ENCODE data around the gene NLRP12. TPM values are rescaled to one million over a fixed set of nuclear protein-coding genes. Genes with fewer than 3 reads are reported as not detected.
"Not testable (repeated sequence)": the region's sequence is repeated elsewhere in the genome, so short reads cannot be mapped to it uniquely, and the experiment has no call there.

Gene NLRP12
- total RNA-seq, 3 donors from 2014 or later (not counting 1 experiment from before 2014, with no cell fraction given) = 0.35 to 13.6 (median 0.84) TPM

DNA sequence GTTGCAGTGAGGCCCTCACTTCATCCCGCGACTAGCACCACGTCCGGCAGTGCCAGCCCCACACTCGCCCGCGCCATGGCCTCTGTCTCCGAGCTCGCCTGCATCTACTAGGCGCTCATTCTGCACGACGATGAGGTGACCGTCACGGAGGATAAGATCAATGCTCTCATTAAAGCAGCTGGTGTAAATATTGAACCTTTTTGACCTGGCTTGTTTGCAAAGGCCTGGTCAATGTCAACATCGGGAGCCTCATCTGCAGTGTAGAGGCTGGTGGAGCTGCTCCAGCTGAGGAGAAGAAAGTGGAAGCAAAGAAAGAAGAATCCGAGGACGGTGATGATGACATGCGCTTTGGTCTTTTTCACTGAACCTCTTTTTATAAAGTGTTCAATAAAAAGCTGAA is 48.6 kb downstream of the NLRP12 start:
- Histone ChIP-seq H3K4me1 (ENCODE audit: control insufficient read depth, insufficient read depth, low read length) (no peaks in the 10 kb centered on the region), H3K36me3 (ENCODE audit: control insufficient read depth, insufficient read depth, low read length) (no peaks in the 10 kb centered on the region), H3K9me3 (ENCODE audit: control insufficient read depth, insufficient read depth, low read length) (no peaks in the 10 kb centered on the region), H3K27me3 (ENCODE audit: control insufficient read depth, insufficient read depth, low read length) (no peaks in the 10 kb centered on the region), H3K4me3 (ENCODE audit: low read length) (no peak overlapping the region), H3K27ac (ENCODE audit: low read length) (no peak overlapping the region)
- Mint-ChIP-seq H3K36me3 (no peaks in the 10 kb centered on the region), H3K4me3 (no peak overlapping the region), H3K9me3 (no peaks in the 10 kb centered on the region), H3K4me1 (peaks cover 5% of the 10 kb centered on the region in 2 donors), H3K27me3 (ENCODE audit: low read depth in 2 of 2) (peaks cover 6 to 7% of the 10 kb centered on the region in 2 donors), H3K27ac (no peak overlapping the region)
- intact Hi-C loops (cut with micrococcal nuclease) = no loop called here
- DNase-seq (no peak), ATAC-seq (no peak)
- WGBS (ENCODE audit: insufficient coverage) = 96% methylated on average over 18 of the region's 18 CpGs
- TF ChIP-seq, protein P1, sequence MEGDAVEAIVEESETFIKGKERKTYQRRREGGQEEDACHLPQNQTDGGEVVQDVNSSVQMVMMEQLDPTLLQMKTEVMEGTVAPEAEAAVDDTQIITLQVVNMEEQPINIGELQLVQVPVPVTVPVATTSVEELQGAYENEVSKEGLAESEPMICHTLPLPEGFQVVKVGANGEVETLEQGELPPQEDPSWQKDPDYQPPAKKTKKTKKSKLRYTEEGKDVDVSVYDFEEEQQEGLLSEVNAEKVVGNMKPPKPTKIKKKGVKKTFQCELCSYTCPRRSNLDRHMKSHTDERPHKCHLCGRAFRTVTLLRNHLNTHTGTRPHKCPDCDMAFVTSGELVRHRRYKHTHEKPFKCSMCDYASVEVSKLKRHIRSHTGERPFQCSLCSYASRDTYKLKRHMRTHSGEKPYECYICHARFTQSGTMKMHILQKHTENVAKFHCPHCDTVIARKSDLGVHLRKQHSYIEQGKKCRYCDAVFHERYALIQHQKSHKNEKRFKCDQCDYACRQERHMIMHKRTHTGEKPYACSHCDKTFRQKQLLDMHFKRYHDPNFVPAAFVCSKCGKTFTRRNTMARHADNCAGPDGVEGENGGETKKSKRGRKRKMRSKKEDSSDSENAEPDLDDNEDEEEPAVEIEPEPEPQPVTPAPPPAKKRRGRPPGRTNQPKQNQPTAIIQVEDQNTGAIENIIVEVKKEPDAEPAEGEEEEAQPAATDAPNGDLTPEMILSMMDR (IDR thresholded peaks at IDR 0.05) = no peak

DNA sequence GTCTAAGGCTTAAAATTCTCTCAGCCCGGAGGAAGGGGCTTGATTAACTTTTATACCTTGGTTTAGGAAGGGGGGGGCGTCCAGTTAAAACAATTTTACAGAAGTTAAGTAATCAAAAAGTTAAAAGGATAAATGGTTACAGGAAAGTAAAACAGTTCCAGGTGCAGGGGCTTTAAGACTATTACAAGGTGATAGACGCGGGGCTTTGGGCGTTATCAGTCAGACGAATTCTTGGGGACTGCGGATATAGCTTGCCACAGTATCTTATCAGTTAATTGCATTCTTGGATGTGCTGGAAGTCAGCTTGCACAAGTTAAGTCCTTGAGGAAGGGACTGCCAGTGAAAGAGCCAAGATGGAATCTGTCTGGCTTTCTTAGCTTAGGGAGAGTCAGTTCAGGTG is 49.6 kb downstream of the NLRP12 start:
- H3K27ac ChIP-seq (ENCODE audit: low read length); H3K4me3 Mint-ChIP-seq; H3K4me3 ChIP-seq (ENCODE audit: low read length); DNase-seq; H3K27ac Mint-ChIP-seq; H3K36me3 ChIP-seq (ENCODE audit: control insufficient read depth, insufficient read depth, low read length); intact Hi-C loops (cut with micrococcal nuclease); H3K36me3 Mint-ChIP-seq; H3K4me1 ChIP-seq (ENCODE audit: control insufficient read depth, insufficient read depth, low read length); ATAC-seq; H3K27me3 Mint-ChIP-seq (ENCODE audit: low read depth in 2 of 2); H3K4me1 Mint-ChIP-seq; H3K27me3 ChIP-seq (ENCODE audit: control insufficient read depth, insufficient read depth, low read length); H3K9me3 ChIP-seq (ENCODE audit: control insufficient read depth, insufficient read depth, low read length); H3K9me3 Mint-ChIP-seq: not testable (repeated sequence)
- WGBS (ENCODE audit: insufficient coverage) = 60% methylated on average over 7 of the region's 7 CpGs

DNA sequence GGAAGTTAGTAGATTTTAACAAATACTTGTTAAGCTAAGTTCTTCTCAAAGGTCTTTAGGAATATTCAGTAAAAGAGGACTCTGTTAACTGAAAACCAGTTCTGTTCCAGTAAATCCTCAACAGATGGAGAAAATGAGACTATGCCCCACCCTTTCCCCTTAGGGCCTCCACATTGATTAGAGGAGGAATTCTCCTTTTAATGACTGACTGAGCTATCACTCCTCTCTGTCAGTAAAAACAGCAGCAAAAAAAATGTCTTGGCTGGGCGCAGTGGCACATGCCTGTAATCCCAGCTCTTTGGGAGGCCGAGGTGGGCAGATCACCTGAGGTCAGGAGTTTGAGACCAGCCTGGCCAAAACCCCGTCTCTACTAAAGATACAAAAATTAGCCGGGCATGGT is 50.1 kb downstream of the NLRP12 start:
- no peak for DNase-seq
- TF ChIP-seq, protein P1 (IDR thresholded peaks at IDR 0.05) = no peak

DNA sequence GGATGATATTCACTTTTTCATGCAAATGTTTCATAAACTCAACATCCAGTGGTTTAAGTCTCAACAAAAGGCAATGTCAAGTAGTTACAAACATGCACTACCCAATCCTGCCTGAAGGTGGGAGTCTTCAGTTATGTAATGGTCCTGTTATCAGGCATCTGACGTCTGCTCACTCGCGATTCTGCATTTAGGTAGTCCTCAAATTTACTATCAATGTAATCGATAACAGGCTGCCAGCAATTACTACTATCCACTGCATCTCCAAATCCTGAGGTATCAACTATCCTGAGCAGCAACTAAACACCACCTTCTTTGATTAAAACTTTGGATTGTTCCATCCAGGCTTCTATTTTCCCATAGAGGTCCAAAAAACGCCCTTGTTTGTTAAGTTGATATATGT is 51.2 kb downstream of the NLRP12 start:
- Histone ChIP-seq H3K27me3 (ENCODE audit: control insufficient read depth, insufficient read depth, low read length) (no peaks in the 10 kb centered on the region), H3K36me3 (ENCODE audit: control insufficient read depth, insufficient read depth, low read length) (no peaks in the 10 kb centered on the region), H3K9me3 (ENCODE audit: control insufficient read depth, insufficient read depth, low read length) (no peaks in the 10 kb centered on the region), H3K4me3 (ENCODE audit: low read length) (no peak overlapping the region), H3K27ac (ENCODE audit: low read length) (no peak overlapping the region), H3K4me1 (ENCODE audit: control insufficient read depth, insufficient read depth, low read length) (no peaks in the 10 kb centered on the region)
- DNase-seq (peak; percentile 17 to 74), ATAC-seq (peak in 2 of 3 donors; percentile 69 to 70)
- intact Hi-C loops (cut with micrococcal nuclease) = loop anchor here (2.0 kb wide), 1 partner anchor 252 kb away; no protein-coding TSS in a partner anchor
- Mint-ChIP-seq H3K4me3 (no peak overlapping the region), H3K27ac (no peak overlapping the region), H3K27me3 (ENCODE audit: low read depth in 2 of 2) (peaks cover 7% of the 10 kb centered on the region in 2 donors), H3K9me3 (no peaks in the 10 kb centered on the region), H3K4me1 (peaks cover 5% of the 10 kb centered on the region in 2 donors), H3K36me3 (no peaks in the 10 kb centered on the region)
- TF ChIP-seq, protein P1 (IDR thresholded peaks at IDR 0.05) = peak; percentile 75
- WGBS (ENCODE audit: insufficient coverage) = 18% methylated on average over 5 of the region's 5 CpGs

More for the DNA sequence above, 50.1 kb downstream of the NLRP12 start:
- Histone ChIP-seq H3K4me1 (ENCODE audit: control insufficient read depth, insufficient read depth, low read length) (no peaks in the 10 kb centered on the region), H3K4me3 (ENCODE audit: low read length) (no peak overlapping the region), H3K36me3 (ENCODE audit: control insufficient read depth, insufficient read depth, low read length) (no peaks in the 10 kb centered on the region), H3K9me3 (ENCODE audit: control insufficient read depth, insufficient read depth, low read length) (no peaks in the 10 kb centered on the region), H3K27ac (ENCODE audit: low read length) (no peak overlapping the region), H3K27me3 (ENCODE audit: control insufficient read depth, insufficient read depth, low read length) (no peaks in the 10 kb centered on the region)
- no peak for ATAC-seq
- peaks cover 6 to 7% of the 10 kb centered on the region in 2 donors for H3K27me3 Mint-ChIP-seq (ENCODE audit: low read depth in 2 of 2)
- no peak overlapping the region for H3K4me3 Mint-ChIP-seq
- intact Hi-C loops (cut with micrococcal nuclease) = loop anchor here (2.0 kb wide), 1 partner anchor 251 kb away; no protein-coding TSS in a partner anchor
- no peaks in the 10 kb centered on the region for H3K9me3 Mint-ChIP-seq
- H3K4me1 Mint-ChIP-seq = peaks cover 5% of the 10 kb centered on the region in 2 donors
- no peak overlapping the region for H3K27ac Mint-ChIP-seq
- H3K36me3 Mint-ChIP-seq = no peaks in the 10 kb centered on the region
- WGBS (ENCODE audit: insufficient coverage) = 89% methylated on average over 4 of the region's 4 CpGs
